GM12872 (cell line): Measurements from ENCODE around the gene TRAPPC13.

ENCODE experiments used
- TF ChIP-seq, protein P1 (sequence below): IDR thresholded peaks from 3 replicates; pipeline ENCODE4 v1.5.1; 2011; ENCODE audit warnings: low read depth, mild to moderate bottlenecking, low read length, moderate library complexity; ENCODE audit not compliant: insufficient read depth

The TRAPPC13 gene

DNA sequence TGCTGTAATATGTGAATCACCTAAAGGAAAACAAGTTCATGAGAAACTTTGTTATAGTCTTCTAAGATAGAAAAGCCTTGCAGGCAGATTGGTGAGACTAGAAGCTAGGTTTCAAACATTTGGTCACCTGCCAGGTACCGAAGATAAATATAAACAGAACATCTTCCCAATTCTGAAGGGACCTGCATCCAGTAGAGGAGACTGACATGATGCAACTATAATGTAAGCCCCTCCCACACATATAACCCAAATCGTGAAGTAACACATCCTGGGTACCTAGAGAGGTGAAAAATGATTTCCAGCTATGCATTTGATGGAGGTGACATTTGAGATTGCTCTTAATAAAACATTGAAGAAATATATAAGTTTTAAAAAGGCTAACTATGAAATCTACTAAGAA is 29.9 kb downstream of the TRAPPC13 start:
- TF ChIP-seq, protein P1, sequence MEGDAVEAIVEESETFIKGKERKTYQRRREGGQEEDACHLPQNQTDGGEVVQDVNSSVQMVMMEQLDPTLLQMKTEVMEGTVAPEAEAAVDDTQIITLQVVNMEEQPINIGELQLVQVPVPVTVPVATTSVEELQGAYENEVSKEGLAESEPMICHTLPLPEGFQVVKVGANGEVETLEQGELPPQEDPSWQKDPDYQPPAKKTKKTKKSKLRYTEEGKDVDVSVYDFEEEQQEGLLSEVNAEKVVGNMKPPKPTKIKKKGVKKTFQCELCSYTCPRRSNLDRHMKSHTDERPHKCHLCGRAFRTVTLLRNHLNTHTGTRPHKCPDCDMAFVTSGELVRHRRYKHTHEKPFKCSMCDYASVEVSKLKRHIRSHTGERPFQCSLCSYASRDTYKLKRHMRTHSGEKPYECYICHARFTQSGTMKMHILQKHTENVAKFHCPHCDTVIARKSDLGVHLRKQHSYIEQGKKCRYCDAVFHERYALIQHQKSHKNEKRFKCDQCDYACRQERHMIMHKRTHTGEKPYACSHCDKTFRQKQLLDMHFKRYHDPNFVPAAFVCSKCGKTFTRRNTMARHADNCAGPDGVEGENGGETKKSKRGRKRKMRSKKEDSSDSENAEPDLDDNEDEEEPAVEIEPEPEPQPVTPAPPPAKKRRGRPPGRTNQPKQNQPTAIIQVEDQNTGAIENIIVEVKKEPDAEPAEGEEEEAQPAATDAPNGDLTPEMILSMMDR: no peak

DNA sequence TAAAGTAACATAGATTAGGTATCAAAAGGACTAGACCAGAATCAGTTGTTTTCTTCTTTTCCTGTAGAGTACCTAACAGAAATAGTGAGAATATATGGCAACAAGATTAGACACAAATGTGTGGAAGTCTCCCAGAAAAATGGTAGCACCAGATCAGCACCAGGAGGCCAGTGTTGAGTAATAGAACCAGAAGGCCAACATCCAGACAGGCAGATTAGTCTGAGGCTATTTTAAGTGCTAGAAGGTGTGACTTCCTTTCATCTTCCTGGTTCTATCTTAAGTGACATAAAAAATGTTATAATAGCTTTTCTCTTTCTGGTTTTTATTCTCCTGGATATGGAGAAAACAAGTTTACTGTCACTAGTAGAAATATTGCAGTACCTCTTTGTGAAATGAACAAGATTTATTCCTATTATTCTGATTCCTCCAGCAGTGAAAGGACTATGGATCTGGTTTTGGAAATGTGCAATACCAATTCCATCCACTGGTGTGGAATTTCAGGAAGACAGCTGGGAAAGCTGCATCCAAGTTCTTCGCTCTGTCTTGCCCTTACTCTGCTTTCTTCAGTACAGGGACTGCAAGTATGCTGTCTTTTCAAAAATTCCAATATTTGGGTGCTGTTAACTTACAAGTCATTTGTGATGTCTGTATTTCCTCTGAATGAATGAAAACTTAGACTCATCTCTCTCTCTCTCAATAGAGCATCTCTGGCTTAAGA is 39.1 kb downstream of the TRAPPC13 start:
- TF ChIP-seq, protein P1: peak; percentile 36; the same call in 2 of the 3 replicates

DNA sequence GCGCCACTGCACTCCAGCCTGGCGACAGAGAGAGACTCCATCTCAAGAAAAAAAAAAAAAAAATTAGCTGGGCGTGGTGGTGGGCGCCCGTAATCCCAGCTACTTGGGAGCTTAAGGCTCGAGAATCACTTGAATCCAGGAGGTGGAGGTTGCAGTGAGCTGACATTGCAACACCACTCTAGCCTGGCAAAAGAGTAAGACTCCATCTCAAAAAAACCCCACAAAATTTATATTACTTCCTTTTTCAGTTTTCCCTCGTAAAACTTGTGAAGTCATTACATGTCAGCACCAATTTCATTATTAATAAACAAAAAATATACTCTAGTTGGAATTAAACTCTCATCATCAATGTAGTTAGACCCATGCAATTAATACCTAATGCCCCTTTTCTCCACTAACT is 43.9 kb downstream of the TRAPPC13 start:
- TF ChIP-seq, protein P1: no peak

DNA sequence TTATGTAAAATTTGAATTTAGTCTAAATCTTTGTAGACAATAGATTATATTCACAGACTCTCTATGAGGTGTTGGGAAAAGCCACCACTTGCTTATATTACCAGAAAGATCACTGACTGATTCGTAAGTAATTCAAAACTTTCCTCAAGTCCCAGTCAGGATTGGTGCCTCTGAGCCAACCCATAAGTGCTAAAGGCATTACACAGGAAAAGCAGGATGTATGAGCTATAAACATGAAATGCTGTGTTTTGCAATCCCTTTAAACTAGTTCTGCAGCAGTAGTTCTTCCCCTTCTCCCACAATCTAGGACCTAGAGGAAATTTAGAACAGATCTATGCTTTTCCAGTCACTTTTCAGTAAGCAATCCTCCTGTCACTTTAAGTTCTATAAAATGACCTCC is 48.0 kb downstream of the TRAPPC13 start:
- TF ChIP-seq, protein P1: no peak

DNA sequence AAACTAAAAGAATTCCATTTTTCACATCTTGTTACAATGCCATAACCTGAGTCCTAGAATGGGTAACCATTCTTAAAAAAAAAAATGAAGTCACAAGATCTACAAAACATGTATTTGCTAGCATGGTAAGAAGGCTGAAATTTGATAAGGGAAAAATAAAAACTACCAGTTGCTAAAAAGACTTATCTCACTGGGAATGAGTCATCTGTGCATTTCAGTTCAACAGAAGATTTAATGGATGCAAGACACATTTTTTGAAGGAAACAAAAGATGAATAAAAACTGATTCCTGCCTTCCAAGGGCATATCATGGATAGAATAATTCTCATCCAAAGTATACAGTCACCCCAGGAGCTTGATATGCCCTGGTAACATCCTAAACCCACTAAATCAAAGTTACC is 49.9 kb downstream of the TRAPPC13 start:
- TF ChIP-seq, protein P1: no peak

DNA sequence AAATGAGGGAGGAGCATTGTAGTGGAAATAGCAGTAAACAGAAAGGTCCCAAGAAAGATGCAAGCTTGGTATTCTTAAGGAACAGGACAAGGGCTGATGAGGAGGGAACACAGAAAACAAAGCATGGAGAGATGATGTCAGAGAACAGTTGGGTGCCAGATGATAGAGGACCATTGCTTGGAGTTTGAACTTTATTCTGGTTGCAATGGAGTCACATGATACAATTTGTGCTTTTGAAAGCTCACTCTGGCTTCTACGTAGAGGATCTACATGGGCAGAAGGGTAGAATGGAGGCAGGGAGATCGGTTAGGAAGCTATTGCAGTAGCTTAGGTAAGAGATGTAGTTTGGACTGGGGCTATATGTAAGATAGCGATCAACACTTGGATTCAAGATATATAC is 57.3 kb downstream of the TRAPPC13 start:
- TF ChIP-seq, protein P1: no peak

DNA sequence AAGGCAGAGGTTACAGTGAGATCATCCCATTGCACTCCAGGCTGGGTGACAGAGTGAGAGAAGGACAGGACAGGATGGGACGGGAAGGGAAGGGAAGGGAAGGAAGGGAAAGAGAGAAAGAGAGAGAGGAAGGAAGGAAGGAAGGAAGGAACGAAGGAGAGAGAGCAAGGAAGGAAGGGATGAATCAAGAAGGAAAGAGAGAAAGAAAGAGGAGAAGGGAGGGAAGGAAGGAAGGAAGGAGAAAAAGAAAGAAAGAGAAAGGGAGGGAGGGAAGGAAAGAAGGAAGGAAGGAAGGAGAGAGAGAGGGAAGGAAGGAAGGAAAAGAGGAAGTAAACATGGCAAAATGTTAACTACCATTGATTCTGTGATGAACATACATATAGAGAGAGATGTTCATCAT is 68.3 kb downstream of the TRAPPC13 start:
- TF ChIP-seq, protein P1: no peak
